Nephron progenitor cell (in vitro differentiated cells): ENCODE results near the gene ANKRD34C.

Experiments used
- DNase-seq: peaks from one replicate; pipeline ENCODE4 v3.0.0; 2021
- H3K27ac Mint-ChIP-seq: 2 replicates; pipeline ENCODE4 v1.8.0; 2021; ENCODE audit warnings: mild to moderate bottlenecking, moderate library complexity, mixed read lengths
- H3K27me3 Mint-ChIP-seq: 2 replicates; pipeline ENCODE4 v1.8.0; 2021; ENCODE audit warnings: mild to moderate bottlenecking, low read depth, mixed read lengths; ENCODE audit not compliant: poor library complexity
- H3K36me3 Mint-ChIP-seq: 2 replicates; pipeline ENCODE4 v1.8.0; 2021; ENCODE audit warnings: low read depth, mixed read lengths
- H3K4me1 Mint-ChIP-seq: 2 replicates; pipeline ENCODE4 v1.8.0; 2021; ENCODE audit warnings: mixed read lengths
- H3K4me3 Mint-ChIP-seq: 2 replicates; pipeline ENCODE4 v1.8.0; 2021; ENCODE audit warnings: mild to moderate bottlenecking, moderate library complexity, mixed read lengths
- H3K9me3 Mint-ChIP-seq: 2 replicates; pipeline ENCODE4 v1.8.0; 2021; ENCODE audit warnings: mild to moderate bottlenecking, moderate library complexity, mixed read lengths
- CTCF ChIP-seq: fragments of 200-600 bp; sonication (generic); IDR thresholded peaks from 2 replicates; pipeline ENCODE4 v1.5.0; 2021; ENCODE audit warnings: antibody characterized with exemption

ANKRD34C gene

GRCh38 chr15:79282371-79283251 is at the start of gene ANKRD34C:
TSS of gene ANKRD34C (plus strand) at chr15:79282722. CDS start at chr15:79293285, 10,563 bp downstream.
- TF ChIP-seq CTCF = no peak
- Mint-ChIP-seq H3K4me1 (no peaks in the 10 kb centered on the region), H3K9me3 (peaks cover 4% of the 10 kb centered on the region), H3K27ac (no peak within 1 kb of the TSS), H3K27me3 (peaks cover 99% of the 10 kb centered on the region), H3K4me3 (no peak within 1 kb of the TSS), H3K36me3 (no peaks in the 10 kb centered on the region)
- peak; percentile 43 for DNase-seq

- Mint-ChIP-seq H3K4me3 (no peak overlapping the region), H3K9me3 (peaks cover 26% of the 10 kb centered on the region), H3K4me1 (no peaks in the 10 kb centered on the region), H3K36me3 (no peaks in the 10 kb centered on the region), H3K27me3 (peaks cover 31% of the 10 kb centered on the region), H3K27ac (no peak overlapping the region)
- TF ChIP-seq CTCF = no peak
- DNase-seq = no peak
Observed at GRCh38 chr15:79233236-79233635, 49.3 kb upstream of the ANKRD34C start.

- no peak for DNase-seq
- no peak overlapping the region for H3K4me3 Mint-ChIP-seq
- H3K27me3 Mint-ChIP-seq = peaks cover 27% of the 10 kb centered on the region
- no peak for TF ChIP-seq CTCF
- H3K27ac Mint-ChIP-seq = no peak overlapping the region
- H3K4me1 Mint-ChIP-seq = no peaks in the 10 kb centered on the region
- no peaks in the 10 kb centered on the region for H3K9me3 Mint-ChIP-seq
- H3K36me3 Mint-ChIP-seq = no peaks in the 10 kb centered on the region
Observed at GRCh38 chr15:79240036-79240435, 42.5 kb upstream of the ANKRD34C start.

DNA sequence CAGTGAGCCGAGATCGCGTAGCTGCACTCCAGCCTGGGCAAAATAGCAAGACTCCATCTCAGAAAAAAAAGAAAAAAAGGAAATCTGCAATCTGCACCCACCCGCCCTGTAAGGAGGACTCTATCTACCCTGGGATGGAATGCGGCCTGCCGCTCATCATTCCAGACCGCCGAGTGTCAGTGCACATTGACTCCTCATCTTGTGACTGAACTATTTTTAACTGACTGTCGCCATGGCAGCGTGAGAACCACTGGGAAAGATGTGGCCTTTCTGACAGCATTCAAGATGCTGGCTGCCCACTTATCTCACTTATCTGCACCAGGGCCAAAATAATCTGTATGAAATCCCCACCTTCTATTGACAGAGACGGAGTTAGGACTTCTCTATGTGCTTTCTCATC is 38.8 kb upstream of the ANKRD34C start:
- H3K27me3 Mint-ChIP-seq = peaks cover 20% of the 10 kb centered on the region
- no peaks in the 10 kb centered on the region for H3K9me3 Mint-ChIP-seq
- H3K4me3 Mint-ChIP-seq = no peak overlapping the region
- H3K36me3 Mint-ChIP-seq = no peaks in the 10 kb centered on the region
- no peak overlapping the region for H3K27ac Mint-ChIP-seq
- H3K4me1 Mint-ChIP-seq = no peaks in the 10 kb centered on the region
- DNase-seq = no peak
- no peak for TF ChIP-seq CTCF

GRCh38 chr15:79244876-79245275 is 37.6 kb upstream of the ANKRD34C start:
- Mint-ChIP-seq H3K36me3 (no peaks in the 10 kb centered on the region), H3K9me3 (no peaks in the 10 kb centered on the region), H3K4me1 (no peaks in the 10 kb centered on the region), H3K4me3 (no peak overlapping the region), H3K27me3 (peaks cover 20% of the 10 kb centered on the region), H3K27ac (no peak overlapping the region)
- DNase-seq = no peak
- TF ChIP-seq CTCF = no peak

DNA sequence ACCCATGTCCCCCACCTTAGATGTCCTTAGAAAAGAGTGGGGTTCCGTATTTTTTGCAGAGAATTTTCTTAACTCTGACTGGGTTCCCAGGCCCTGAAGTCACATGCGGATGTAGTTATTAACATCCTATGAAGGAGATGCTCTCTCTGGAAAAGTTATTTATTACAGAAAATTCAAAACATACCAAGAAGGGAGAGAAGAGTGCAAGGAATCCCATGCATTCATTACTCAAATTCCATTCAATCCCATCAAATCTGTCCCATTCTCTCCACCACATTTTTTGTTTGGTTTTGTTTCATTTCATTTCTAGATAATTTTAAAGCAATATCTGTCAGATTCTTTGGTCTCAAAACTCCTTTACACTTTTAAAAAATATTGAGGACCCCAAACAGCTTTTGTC is 34.3 kb upstream of the ANKRD34C start:
- no peaks in the 10 kb centered on the region for H3K36me3 Mint-ChIP-seq

More for the DNA sequence above, 34.3 kb upstream of the ANKRD34C start:
- H3K27me3 Mint-ChIP-seq = peaks cover 26% of the 10 kb centered on the region
- DNase-seq = no peak
- H3K9me3 Mint-ChIP-seq = no peaks in the 10 kb centered on the region
- no peak overlapping the region for H3K4me3 Mint-ChIP-seq
- no peaks in the 10 kb centered on the region for H3K4me1 Mint-ChIP-seq
- no peak for TF ChIP-seq CTCF
- no peak overlapping the region for H3K27ac Mint-ChIP-seq
